Measurements from ENCODE around the gene NMNAT2. TPM values are rescaled to one million over a fixed set of nuclear protein-coding genes. Genes with fewer than 3 reads are reported as not detected.

Gene NMNAT2
- total and polyA plus RNA-seq, 2 of the 13 experiments (the other 11 are each of a cell fraction or from before 2014, with no cell fraction given), result not detected

- no peak for TF ChIP-seq PATZ1 (CRISPR knock-in tag; IDR thresholded peaks at IDR 0.05)
- no peak for TF ChIP-seq MBD4 (IDR thresholded peaks at IDR 0.05; ENCODE audit: borderline replicate concordance, low read length)
- TF ChIP-seq NFAT5 (CRISPR knock-in tag; IDR thresholded peaks at IDR 0.05), result no peak
- no peak for TF ChIP-seq TCF7L2 (IDR thresholded peaks at IDR 0.05; ENCODE audit: low read depth, low read length)
- TF ChIP-seq NAIF1 (CRISPR knock-in tag; IDR thresholded peaks at IDR 0.05; ENCODE audit: borderline replicate concordance), result no peak
- no peak for TF ChIP-seq SYNCRIP (IDR thresholded peaks at IDR 0.05; ENCODE audit: insufficient read depth, low read depth, low read length)
- no peak for TF ChIP-seq STAT5B (CRISPR knock-in tag; IDR thresholded peaks at IDR 0.05)
- no peak for TF ChIP-seq ESRRA (CRISPR knock-in tag; IDR thresholded peaks at IDR 0.05; ENCODE audit: low read depth)
- TF ChIP-seq ZNF839 (CRISPR knock-in tag; IDR thresholded peaks at IDR 0.05; ENCODE audit: borderline replicate concordance), result no peak
- no peak for TF ChIP-seq ZNF652 (CRISPR knock-in tag; IDR thresholded peaks at IDR 0.05; ENCODE audit: borderline replicate concordance, low read depth)
- no peak for TF ChIP-seq ZNF674 (CRISPR knock-in tag; IDR thresholded peaks at IDR 0.05; ENCODE audit: low read depth)
Observed at GRCh38 chr1:183230413-183230812, 187.8 kb downstream of the NMNAT2 start (continued).

Data from HepG2 (cell line).